Stimulated activated CD4-positive, alpha-beta T cell treated with anti-CD3 and anti-CD28 coated beads, Interleukin-15, amount 100 ng/mL, for 1 hour (primary cell): ENCODE results near the gene FAM151A.
A peak's percentile ranks its signal among the peaks of the same experiment; 100 is the strongest.

Experiments
- DNase-seq, 2 donors: peaks; one replicate each; pipeline ENCODE4 v3.0.0-alpha.2; 2020; ENCODE audit warnings: low read depth in 1 of 2, low spot score in 1 of 2

Gene FAM151A

DNA sequence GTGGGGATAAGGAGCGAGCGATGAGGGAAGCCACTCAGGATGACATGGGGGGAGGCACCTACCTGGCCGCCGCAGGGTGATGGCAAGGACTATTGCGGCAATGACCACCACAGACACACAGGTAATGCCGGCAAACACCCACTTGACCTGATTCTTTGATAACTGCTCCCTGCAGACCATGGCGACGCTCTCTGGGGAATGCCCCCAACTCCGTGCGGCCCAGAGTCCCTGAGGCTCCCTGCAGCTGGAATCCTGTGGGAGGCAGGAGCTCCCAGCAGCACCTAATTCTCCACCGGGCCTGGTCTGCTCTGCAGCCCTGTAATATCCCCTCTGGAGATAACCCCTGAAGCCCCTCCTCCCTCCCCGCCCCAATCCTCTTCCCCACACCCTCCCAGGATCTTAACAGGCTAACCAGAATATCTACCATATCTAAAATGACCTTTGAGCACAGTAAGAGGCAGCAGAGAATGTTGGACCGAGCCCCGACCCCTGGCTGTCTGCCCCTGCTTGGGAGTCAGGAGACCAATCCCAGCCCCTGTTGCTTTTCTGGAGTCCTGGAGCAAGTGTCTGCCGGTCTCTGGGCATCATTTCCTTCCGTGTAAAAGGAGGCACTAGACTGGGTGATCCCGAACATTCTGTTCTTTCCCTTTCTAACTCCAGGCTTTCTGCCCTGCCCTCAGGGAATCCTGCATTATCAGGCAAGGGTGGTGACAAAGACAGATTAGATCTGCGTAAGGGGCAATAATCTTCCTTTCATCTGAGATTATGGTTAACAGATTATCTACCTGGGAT lies at the start of gene FAM151A:
Gene FAM151A (minus strand): TSS at position 310 of the 792 bp plus-strand sequence. CDS start 130 bp downstream, at position 180.
- DNase-seq, result no peak

DNA sequence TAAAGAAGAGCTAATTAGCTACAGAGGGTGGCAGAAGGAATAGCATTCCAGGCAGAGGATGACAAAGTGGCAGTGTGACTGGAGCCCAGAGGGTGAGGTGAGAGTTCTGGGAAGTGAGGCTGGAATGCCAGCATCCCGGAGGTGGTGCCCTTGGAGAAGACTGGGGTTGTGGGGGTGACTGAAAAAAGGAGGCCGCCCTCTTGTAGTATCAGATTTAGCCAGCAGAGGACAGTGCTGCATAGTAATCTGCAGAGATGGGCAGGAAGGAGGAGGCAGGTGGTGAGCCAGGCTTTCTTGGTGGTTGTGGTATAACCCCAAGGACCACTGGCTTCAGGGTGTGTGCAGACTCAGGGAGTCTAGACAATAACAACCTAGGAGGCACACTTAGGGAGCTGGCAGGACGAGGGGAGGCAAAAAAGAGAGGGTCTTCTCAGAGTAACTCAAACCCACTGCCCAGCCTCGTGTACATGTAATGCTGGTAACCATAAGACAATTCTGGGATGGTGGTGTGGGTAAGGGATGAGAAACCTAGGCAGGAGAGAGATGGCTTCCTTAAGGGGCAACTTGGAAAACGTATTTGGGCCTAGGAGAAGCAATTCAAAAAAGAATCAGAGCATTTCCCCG lies 48.8 kb upstream of the FAM151A start:
- DNase-seq, result peak; percentile 26 to 36

DNA sequence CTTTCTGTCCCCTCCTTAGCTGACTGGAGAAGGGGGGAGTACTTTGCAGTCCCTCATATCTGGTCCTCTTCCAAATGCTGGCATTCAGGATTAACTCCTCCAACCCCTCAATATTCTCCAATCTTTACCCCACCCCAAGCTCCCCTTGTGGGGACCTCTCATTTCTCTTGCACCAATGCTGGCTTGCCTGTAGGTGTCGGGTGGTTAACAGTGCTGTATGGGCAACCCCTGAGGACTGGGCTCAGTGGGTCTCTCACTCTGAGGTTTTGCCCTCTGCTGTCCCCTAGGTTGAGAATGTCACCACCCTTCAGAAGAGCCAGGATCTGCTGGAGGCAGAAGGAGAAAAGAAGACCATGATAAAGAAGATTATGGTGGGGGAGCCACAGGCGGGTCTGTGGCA lies 45.2 kb upstream of the FAM151A start:
- no peak for DNase-seq

DNA sequence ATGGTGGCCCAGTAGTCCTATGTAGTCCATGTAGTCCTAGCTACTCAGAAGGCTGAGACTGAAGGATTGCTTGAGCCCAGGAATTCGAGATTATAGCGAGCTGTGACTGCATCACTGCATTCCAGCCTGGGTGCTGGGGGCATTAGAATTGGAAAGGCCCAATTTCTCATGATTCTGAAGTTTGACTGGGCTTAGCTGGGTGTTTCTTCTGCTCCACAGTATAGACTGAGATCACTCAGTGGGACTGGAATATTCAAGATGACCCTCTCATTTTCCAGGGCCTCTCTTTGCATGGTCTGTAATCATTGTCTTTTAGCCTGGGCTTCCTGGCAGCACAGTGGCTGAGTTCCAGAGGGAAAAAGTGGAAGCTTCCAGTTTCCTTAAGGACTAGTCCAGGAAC lies 44.5 kb upstream of the FAM151A start:
- no peak for DNase-seq

DNA sequence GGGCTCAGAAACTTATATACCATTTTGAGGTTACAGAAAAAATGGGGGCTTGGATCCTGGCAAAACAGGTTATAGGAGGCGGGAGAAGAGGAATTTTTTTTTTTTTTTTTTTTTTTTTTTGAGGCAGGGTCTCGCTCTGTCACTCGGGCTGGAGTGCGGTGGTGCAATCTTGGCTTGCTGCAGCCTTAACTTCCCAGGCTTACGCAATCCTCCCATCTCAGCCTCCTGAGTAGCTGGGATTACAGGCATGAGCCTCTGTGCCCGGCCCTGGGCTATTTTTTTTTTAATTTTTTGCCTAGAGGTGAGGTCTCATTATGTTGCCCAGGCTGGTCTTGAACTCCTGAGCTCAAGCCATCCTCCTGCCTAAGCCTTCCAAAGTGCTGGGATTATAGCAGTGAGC lies 43.0 kb upstream of the FAM151A start:
- no peak for DNase-seq

DNA sequence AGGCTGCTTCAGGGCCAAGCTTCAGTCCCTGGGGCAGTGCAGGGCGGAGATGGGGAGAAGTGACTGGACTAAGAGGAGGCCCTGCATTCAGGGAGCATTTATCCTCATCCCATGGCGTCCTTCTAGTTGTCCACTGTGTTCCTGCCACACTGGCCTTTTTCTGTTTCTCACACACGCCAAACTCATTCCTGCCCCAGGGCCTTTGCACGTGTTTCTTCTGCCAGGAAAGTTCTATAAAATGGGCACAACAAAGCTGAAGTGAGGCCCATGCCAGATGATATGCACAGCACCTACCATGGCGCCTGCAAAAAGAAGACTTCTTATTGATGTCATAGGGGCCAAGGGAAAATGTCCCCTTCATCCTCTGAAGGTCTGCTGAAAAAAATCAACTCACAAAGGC lies 42.5 kb upstream of the FAM151A start:
- DNase-seq, result no peak

DNA sequence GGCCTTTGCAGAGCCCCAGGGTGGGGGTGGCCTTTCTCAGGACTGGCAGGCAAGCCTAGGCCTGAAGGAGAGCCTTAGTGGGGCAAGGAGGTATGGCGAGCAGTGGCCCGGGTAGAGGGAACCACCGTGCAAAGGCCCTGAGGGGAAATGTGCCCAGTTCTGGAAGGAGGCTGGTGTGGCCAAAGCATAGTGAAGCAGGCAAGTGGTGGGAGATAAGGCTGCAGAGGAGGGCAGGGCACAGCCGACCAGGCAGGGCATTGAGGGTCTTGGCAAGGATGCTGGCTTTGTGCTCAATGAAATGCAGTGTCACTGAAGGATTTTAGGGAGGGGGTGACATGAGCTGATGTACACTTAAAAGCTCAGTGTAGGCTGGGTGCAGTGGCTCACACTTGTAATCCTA lies 41.0 kb upstream of the FAM151A start:
- DNase-seq, result no peak

DNA sequence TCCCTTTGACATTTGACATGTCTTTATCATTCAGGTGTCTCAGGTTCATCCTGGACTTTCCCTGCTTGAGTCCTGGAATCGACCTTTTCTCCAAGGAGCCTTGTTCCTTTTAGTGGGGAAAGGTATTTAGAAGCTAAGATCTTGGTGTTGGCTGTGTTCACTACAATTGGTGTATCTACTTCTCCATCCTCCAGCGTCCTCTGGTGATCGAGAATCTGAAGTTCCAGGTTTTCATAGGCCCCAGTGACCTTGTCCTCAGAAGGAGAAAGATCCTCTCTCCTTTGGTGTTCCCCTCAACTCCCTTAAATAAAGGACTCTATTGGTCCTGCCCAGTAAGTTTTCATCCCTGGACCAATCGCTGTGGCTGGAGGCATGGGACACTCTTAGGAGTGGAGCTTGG lies 40.4 kb upstream of the FAM151A start:
- no peak for DNase-seq

DNA sequence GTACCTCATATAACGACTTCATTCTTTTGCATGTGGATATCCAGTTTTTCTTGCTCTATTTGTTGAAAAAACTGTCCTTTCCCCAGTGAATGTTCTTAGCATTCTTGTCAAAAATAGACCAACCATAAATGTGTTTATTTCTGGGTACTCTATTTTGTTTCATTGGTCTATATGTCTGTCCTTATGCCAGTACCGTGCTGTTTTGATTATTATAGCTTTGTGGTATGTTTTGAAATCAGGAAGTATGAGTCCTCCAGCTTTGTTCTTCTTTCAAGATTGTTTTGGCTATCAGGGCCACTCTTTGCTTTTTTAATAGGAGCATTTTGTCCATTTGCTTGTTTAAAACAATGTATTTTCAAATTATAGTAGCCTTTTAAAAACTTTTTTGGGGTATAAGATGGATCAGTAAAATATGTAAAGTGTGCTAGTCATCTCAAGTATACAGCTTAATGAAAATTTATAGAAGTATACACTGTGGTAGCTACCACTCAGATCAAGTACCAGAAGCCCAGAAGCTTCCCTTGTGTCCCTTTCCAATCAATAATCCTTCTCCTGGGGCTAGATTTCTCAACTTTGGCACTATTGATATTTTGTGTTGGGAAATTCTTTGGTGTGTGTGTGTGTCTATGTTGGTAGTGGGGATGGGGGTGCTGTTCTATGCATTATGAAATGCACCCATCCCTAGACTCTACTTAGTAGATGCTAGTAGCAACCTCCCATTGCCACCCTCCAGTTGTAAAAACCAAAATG lies 35.0 kb upstream of the FAM151A start:
- DNase-seq, result no peak

DNA sequence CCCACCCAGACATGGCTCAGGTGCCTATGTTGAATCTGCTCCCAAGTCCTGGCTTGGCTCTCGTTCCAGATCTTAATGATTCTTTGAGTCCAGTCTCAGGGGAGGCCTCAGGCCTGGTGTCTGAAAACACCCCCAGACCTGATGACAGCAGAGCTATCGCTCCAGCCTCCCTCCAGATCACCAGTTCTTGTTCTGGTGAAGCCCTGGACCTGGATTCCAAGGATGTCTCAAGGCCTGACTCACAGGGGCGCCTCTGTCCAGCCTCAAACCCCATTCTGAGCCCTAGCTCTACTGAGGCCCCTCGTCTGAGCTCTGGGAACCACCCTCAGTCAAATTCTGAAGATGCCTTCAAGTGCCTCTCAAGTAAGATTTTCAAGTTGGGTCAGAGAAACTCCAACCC lies 29.7 kb upstream of the FAM151A start:
- DNase-seq, result no peak

DNA sequence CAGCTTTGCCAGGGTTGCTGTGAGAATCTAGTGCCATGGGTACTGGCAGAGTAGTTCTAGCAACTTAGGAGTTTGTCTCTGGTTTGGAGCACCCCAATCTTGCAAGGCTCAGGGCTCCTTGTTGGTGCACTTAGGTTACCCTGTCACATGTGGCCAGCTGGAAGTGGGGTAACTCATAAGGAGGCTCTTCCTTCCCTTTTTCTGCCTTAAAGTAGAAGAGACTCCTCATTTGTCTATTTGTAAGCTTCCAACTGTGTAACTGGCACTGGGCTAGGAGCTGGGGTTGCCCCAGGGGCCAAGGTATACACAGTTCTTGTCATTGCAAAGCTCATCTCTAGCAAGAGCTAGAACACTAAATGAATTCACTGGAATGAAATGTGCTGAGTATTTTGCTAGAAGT lies 28.8 kb upstream of the FAM151A start:
- DNase-seq, result no peak

DNA sequence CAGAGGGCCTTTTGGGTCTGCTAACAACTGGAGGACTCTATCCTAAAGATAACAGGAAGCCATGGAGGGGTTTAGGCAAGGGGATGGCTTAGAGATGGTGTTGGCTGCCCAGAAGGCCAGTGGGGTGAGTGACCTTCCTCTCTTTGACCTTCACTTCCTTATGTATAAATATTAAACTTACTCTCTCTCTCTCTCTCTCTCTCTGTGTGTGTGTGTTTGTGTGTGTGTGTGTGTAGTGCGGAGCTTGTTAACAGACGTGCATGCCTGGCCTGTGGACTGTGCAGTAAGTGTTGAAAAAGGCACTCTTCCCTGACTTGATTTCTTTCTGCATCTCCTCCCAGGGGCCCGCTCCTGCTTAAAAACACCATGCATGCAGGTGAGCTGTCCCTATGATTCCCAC lies 28.3 kb upstream of the FAM151A start:
- DNase-seq, result no peak

DNA sequence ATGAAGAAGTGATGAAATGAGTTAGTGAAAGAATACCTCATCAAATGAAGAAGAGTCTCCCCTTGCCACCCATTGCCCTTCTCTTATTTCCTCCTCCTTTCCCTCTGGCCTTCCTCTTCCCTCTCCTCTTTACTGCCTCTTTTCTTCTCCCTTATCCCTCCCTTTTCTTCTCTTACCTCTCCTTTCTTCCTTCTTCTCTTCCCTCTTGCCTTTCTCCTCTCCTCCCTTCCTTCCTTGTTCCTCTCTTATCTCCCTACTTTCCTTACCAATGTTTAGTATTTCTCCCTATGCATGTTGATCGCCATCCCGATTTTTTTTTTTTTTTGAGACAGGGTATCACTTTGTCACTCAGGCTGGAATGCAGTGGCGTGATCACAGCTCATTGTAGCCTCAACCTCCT lies 27.1 kb upstream of the FAM151A start:
- DNase-seq, result no peak

DNA sequence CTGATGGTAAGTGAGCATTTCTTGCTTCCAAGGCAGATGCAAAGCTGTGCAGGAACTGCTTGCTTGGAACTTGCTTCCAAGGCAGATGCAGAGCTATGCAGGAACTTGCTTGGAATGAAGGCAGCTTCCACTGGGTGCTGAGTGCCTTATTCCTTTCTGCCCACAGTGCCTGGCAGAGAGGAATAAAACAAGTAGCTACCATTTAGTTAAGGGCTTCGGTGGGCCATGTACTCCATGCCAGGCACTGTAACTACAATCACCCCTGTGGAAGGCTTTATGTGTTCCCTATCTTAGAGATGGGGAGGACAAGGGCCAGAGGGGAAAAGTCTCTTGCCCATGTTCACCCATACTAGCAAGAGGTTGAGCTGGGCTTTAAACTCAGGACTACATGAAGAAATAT lies 26.6 kb upstream of the FAM151A start:
- no peak for DNase-seq

DNA sequence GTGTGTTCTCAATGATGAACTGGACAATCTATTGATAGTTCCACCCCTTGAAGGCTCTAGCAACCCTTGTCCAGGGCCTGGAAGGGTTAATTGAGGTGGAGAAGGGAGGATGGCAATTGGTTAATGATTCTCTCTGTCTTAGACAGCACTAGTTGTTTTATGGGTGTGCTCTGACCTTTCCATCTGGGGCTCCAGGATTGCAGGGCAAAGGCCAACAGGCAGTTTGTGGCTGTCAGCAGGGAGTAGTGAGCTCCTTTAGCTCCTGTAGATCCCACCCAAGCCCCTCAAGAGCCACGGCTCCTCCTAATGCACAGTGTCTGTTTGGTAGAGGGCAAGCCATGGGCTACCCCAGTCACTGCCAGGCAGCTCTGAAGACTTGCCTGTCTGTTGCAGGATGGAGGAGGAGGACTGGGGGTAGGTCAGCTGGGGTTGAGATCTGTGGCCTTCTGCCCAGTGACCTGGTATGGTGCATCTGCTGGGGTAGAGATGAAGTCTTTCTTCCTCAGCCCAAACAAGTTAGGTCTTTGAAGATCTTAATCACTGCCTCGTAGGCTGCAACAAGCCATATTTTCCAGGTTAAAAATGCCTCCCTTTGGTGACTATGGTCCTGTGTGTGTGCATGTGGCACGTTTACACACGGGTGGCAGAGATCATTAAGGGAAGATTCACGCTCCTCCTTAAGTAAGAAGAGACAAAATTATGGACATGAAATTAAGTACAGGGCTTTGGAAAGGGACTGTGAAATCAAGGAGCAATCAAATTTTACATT lies 26.0 kb upstream of the FAM151A start:
- no peak for DNase-seq

DNA sequence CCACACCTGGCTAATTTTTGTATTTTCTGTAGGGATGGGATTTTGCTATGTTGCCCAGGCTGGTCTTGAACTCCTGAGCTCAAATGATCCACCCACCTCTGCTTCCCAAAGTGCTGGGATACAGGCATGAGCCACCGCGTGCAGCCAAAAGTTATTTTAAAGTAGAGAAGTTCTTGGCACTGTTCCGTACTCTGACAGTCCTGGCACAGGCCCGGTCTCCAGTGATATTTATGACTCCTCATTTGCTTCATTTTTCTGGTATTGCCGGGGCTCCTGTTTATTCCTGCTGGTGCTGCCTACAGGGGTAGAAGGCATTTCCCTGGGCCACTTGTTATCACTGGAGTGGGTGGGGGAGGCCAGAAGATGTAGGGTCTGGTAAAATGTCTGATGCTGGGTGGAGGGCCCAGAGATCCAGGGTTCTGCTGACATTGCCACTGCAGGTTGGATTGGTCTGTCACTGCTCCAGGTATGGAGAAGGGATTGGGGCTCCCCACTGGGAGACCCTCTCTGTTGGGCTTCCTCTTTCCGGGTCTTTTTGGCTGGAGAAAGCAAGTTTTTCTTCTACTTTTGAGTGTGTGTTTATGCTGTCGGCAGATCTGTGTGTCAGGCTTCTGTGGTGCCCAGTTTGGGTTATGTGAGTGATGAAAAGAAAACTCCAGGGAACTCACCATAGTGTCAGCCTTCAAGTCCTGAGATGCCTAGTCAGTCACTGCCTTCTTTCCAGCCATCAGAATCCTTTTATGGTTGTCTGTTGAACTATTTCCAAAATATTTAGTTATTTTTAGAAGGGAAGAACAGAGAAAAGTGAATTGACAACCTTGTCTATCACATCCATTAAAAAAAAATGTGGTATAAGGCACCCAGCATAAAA lies 22.7 kb upstream of the FAM151A start:
- no peak for DNase-seq

DNA sequence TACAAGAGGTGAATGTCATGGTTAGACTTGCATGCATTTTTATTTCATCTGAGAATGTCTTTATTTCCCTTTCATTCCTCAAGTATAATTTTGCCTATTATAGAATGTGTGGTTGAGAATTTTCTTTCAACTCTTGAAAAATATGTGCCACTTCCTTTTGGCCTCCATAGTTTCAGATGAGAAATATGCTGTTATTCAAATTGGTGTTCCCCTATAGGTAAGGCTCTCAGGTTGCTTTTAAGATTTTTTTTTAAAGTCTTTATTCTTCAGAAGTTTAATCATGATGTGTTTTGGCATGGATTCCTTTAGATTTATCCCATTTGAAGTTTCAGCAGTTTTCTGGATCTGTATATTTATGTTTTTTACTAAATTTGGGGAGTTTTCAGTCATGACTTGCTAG lies 20.4 kb upstream of the FAM151A start:
- no peak for DNase-seq

DNA sequence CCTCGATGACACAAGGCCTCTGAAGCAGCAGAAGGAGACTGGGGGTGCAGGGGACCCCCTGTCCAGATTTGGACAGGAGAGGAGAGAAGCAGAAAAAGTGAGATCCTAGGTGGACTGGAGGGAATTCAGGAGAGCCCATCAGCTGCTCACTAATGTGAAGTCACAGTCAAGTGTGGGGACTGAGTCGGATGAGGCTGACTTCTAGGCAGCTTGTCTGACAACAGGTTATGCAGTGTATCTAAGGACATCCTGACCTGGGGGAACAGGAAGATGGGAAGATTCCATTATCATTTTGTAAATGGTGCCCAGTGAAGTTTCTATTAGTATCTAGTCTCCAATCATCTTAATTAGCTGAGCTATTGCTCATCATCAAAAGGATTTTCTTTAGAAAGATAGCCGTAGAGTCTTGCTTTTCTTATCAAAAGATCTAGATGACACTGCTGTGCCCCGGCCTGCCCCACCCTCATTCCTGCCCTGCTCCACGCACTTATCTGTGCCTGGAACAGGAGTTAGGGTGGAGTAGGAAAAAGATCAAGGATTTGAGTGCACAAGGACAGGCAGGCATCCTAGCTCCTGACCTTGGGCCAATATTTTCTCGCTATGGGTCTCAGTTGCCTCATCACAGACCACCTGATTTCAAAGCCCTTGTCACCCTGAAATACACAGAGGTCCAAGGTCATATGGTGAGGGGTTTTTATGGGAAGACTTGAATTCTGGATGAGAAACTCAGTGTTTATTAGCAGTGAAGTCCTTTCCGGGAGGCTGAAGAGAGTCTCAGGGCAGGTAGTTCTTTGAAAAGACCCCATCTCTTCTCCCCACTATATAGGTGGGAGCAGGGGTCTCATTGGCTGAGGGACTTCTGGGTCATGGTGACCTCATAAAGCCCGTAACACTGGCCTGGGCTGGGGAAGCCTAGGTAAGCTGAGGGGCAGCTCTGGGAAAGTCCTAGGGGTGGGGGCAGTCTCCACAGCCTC lies 17.8 kb upstream of the FAM151A start, which contains the start of gene MROH7:
Gene MROH7 (plus strand): TSS at position 924 of the 974 bp plus-strand sequence. CDS start 11,141 bp downstream, outside the sequence.
- DNase-seq, result no peak

DNA sequence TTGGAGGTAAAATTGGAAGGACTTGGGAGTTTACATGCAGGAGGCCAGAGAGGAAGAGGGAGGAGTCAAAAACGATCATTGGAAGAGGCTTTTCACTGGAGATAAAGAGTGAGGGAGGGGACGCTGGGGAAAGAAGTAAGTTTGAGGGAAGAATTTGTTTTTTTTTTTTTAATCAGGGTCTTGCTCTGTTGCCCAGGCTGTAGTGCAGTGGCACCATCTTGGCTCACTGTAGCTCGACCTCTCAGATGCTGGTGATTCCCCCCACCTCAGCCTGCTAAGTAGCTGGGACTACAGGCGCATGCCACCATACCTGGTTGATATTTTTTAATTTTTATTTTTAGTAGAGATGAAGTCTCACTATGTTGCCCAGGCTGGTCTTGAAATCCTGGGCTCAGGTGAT lies 17.0 kb upstream of the FAM151A start:
- no peak for DNase-seq
